ENCODE data around the gene DTD1.

The DTD1 gene

GRCh38 chr20:18666803-18667415 lies 79.1 kb downstream of the DTD1 start:
- no peak for DNase-seq

- DNase-seq, result no peak
Observed at GRCh38 chr20:18669241-18670019, 81.6 kb downstream of the DTD1 start.

GRCh38 chr20:18671203-18671710 lies 83.4 kb downstream of the DTD1 start:
- no peak for DNase-seq

- no peak for DNase-seq
Observed at GRCh38 chr20:18672834-18673233, 85.0 kb downstream of the DTD1 start.

GRCh38 chr20:18676396-18676795 lies 88.5 kb downstream of the DTD1 start:
- DNase-seq, result no peak

- no peak for DNase-seq
Observed at GRCh38 chr20:18677126-18677525, 89.3 kb downstream of the DTD1 start.

- no peak for DNase-seq
Observed at GRCh38 chr20:18678549-18679419, 90.9 kb downstream of the DTD1 start.

- DNase-seq, result no peak
Observed at GRCh38 chr20:18683839-18684238, 96.0 kb downstream of the DTD1 start.

- DNase-seq, result no peak
Observed at GRCh38 chr20:18684775-18685174, 96.9 kb downstream of the DTD1 start.

- no peak for DNase-seq
Observed at GRCh38 chr20:18685406-18685805, 97.6 kb downstream of the DTD1 start.

- DNase-seq, result no peak
Observed at GRCh38 chr20:18686696-18687095, 98.8 kb downstream of the DTD1 start.

GRCh38 chr20:18688676-18689075 lies 100.8 kb downstream of the DTD1 start:
- DNase-seq, result no peak

- DNase-seq, result no peak
Observed at GRCh38 chr20:18689557-18689956, 101.7 kb downstream of the DTD1 start.

GRCh38 chr20:18692447-18692846 lies 104.6 kb downstream of the DTD1 start:
- DNase-seq, result no peak

GRCh38 chr20:18694071-18694470 lies 106.2 kb downstream of the DTD1 start:
- no peak for DNase-seq

- no peak for DNase-seq
Observed at GRCh38 chr20:18695175-18695574, 107.3 kb downstream of the DTD1 start.

- no peak for DNase-seq
Observed at GRCh38 chr20:18698735-18699380, 111.0 kb downstream of the DTD1 start.

GRCh38 chr20:18701969-18702368 lies 114.1 kb downstream of the DTD1 start:
- no peak for DNase-seq

- no peak for DNase-seq
Observed at GRCh38 chr20:18702736-18703135, 114.9 kb downstream of the DTD1 start.

- no peak for DNase-seq
Observed at GRCh38 chr20:18705490-18705889, 117.6 kb downstream of the DTD1 start.

- no peak for DNase-seq
Observed at GRCh38 chr20:18705910-18706309, 118.1 kb downstream of the DTD1 start.

GRCh38 chr20:18712131-18712530 lies 124.3 kb downstream of the DTD1 start:
- DNase-seq, result no peak

GRCh38 chr20:18712882-18713281 lies 125.0 kb downstream of the DTD1 start:
- no peak for DNase-seq
